Hematopoietic multipotent progenitor cell treated with erythropoietin and hydrocortisone succinate and interleukin-3 and kit ligand, for 4 days (in vitro differentiated cells): ENCODE results near the gene DTD1.
A peak's percentile ranks its signal among the peaks of the same experiment; 100 is the strongest.

Experiments used
- DNase-seq: peaks from one replicate; pipeline ENCODE4 v3.0.0-alpha.2; 2015

The DTD1 gene

DNA sequence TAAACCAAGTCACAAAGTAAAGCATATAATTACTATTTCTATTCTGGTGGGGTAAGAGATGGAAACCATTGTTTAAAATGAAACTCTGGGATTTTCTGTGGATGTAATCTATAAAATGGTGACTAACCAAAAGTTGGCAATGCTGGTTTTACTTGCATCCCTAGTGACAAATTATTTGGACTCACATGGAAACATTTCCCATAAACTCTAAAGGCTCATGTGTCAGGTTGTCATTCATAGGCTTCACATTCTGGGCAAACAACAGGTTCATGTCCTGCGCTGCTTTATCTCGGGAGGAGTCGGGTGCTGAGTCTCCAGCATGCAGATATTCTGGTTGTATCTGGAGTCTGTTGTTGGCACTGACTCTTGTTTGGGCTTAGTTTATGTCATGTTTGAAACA is 127.7 kb downstream of the DTD1 start:
- no peak for DNase-seq

DNA sequence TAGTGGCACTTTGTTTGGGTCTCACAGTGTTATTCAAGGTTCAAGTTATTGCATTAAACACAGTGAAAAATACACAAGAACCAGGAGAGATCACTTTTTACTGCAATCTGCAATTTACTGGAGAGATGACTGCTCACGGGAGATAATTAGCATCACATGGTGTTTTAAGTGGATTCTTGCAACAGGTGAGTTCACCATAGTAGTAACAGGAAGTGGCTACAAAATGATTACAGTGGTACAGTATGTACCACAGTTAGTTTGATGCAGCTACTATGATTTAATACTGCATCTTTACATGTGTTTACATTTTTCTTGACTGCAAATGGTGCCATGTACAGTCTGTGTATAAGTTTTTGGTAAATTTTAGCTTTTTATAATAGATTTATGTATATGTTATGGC is 129.2 kb downstream of the DTD1 start:
- DNase-seq = no peak

DNA sequence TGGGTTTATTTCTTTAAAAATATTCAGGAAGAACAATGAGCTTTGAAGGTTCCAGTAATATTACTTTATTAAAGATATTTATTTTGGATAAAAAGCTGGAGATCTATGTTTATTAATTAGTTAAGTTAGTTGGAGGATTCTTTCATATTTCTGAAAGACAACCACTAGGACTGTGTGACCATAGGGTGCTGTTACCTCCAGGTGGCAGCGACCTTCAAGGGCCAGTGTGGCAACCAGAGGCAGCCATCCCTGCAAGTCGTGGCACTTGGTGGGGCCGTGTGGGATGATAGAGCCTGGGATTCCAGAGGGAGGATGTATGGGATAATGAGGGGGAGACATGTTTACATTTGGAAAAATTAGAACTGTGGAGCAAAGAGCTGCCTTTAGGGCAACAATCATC is 130.3 kb downstream of the DTD1 start:
- peak; percentile 13 for DNase-seq

DNA sequence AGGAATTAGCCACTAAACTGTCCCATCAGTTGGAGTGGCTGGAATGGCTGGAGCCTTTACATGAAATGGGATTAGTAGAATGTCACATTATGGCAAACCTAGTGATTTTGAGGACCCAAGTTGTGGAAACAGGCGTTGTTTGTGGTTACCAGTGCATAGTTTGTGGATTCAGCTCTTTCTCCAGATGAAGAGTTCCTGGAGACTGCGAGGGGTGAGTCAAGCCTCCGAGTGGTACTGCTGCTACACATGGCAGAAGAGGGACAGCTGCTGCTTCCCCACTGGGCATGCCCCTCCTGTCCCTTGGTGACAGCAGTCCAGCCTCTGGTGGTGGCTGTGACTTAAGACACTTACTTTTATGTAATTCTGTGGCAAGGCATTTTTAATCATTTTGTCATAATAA is 131.6 kb downstream of the DTD1 start:
- DNase-seq = no peak

DNA sequence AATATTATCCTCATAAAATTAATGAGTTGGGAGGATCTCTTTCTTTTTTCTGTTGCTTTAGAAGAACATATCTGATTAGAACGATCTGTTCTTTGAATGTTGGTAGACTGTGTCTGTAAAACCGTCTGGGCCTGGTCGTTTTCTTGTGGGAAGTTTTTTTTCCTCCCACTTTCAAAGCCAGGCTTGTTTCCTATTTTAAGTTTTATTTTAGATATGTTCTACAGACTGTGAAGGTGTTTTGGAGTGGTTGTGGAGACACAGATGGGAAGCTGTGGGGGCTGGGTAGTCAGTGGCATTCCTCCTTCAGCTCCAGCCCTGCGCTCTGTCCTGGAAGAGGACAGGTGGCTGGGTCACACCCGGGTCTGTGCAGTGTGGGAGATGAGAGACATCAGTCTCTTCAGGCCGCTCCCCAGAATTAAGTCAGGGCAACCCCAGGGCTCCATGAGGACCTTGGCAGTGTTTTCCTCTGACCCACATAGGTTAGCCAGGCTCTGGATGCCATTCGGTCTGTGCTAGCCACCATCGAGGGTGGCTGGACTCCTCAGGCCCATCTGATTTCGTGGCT is 133.8 kb downstream of the DTD1 start:
- DNase-seq = no peak

DNA sequence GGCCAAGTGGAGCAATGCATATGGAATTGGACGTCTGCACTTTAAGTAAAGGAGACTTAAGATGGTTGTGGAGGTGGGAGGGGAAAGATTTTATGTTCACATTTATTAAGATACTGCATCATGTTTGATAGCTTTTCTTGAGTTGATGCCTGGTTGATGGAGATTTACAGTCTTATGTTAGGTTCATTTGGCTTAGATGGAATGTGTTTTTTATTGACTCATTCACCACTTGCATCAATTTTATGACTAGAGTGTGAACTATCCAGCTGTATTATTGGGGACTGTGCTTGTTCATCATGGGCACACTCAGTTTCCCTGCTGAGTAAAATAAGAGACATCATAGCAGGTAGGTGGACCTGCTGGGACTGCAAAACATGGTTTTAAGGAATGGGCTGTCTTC is 134.5 kb downstream of the DTD1 start:
- DNase-seq = no peak

DNA sequence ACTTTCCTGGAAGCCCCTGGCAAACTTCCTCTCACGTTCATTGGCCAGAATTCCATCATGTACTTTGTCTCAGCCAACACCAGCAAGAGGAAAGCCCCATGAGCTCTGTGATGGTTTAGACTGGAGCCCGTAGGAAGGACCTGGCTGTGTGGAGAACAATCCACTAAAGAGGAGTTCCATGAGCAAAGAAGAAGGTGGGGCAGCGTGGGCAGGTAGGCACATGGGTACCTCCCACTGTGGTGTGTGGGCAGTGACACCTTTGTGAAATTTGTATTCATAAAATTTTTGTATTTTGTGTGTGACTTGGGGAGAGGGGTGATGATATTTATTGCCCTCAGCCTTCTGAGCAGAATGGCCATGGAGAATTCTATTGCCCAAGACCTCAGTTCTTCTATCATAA is 136.2 kb downstream of the DTD1 start:
- DNase-seq = no peak

DNA sequence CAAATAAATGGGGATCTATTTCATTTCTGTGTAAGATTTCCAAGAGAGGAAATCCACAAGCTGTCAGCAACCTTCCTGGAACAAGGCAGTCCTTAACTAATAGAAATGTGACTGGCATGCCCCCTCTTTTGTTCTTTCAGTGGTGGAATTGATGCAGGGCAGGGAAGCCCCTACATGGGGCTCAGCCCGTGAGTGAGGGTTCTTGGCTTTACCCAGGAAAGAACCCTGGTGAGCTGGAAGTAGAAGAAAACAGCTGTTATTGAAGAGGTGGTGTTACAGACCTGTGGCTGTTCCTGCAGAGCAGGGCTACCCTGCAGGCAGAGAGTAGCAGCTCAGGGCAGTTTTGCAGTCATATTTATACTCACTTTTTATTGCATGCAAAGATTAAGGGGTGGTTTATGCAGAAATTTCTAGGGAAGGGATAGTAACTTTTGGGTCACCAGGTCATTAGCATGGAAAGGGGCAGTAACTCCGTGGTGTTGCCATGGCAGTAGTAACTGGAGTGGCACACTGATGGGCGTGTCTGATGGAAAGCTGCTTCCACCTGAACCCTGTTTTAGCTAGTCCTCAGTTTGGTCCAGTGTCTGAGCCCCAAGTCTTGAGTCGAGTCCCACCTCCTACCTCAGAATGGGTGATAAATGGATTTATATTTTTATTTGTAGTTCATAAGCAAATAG is 137.1 kb downstream of the DTD1 start:
- DNase-seq = no peak

DNA sequence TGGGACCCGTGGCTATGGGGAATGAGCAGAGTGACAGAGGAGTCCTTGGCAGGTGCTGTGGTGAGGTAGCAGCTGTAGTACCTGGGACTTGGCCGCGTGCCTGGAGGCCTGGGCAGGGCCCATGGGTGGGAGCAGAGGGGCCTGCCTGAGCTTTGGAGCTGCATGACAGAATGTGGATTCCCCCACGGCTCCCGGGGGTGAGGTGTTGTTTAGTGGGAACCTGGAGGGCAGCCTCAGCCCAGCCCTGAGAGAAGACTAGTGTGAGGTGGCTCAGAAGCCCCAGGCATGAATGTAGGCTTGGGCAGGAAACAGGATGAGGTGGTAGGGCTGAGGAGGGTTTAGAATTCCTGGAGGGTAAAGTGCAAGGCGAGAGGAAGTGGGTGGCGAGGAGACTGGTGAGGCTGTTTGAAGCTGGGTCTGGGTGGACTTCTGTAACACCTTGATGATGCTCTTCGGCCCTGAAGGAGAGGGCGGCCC is 139.2 kb downstream of the DTD1 start:
- DNase-seq = no peak

DNA sequence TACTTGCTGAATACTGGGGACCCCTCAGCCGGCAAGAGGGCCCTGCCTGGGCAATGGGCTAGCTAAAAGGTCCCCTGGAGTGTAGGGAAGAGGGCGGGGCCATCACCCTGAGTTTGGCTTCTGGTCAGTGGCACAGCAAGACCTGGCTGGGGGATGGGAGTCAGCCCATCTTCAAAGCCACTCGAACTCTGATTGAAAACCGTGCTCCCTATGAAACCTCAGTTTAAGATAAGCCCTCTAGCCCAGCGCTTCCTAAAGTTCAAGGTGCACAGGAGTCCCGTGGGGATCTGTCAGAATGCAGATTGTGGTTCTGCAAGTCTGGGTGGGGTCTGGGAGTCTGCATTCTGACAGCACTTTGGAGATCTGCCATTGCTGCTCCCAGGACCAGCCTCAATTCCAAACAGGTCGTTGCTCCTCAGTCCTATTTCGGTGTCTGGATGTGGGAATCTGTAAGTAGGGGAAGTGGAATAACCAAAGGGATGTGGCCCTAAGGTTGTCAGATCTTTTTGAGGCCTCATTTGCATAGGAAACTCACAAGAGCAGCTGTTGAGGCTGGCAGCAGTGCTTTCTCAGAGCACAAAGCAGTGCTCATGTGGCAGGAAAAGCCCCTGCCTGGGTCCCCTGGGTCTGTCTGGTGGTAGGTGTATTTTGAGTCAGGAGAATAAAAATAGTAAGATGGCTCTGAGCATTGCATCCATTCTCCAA is 140.5 kb downstream of the DTD1 start:
- no peak for DNase-seq

DNA sequence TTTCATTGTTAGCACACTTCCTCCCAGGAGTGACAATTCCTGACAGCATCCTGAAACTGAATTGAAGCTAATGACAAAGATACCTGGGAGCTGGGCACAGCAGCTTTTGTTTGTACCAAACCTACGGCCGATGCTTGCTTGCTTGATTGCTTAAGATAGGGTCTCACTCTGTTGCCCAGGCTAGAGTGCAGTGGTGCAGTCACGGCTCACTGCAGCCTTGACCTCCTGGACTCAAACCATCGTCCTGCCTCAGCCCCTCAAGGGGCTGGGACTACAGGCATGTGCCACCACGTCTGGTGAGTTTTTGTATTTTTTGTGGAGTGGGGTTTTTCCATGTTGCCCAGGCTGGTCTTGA is 141.0 kb downstream of the DTD1 start:
- no peak for DNase-seq

DNA sequence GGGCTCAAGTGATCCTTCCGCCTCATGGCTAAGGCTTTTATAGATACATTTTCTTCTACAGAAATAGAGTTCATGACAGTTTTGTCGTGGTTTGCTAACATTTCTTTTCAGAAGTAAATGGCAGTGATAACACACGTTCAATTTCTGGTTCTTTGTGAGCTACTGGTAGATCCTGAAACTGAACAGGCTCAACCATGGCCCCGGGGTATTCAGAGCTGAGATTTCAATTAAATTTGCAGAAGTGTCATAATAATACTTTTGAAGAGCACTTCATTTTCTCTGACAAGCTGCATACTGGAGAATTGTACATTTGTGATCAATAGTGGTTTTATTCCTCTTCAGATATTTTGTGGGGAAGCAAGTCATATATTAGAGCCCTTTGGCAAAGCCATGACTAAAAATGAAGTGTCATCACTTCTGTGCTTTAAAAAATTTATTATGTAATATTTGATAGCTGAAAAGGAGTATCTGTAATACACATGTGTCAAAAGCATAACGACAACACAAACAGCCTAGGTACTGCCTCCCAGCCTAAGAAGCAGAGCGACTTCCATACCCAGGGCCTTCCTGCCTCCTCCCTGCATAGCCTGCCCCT is 141.5 kb downstream of the DTD1 start:
- no peak for DNase-seq

DNA sequence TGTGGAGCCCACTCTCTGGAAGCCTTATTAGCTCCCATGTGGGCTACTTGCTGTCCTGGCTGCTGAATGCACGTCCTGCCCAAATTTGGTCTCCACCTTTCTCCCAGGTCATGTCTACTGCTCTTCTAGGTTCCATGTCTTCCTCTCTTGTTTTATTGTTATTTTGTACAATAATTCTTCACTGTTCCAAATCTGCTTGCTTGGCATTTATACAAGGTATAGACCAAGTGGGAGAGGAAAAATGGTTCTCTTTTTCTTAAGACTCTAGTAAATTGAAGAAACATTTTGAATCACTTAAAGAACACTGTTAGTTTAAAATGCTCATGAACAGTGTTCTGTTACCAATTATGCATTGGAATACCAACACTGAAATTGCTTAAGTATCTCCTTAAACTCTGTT is 144.1 kb downstream of the DTD1 start:
- DNase-seq = no peak

DNA sequence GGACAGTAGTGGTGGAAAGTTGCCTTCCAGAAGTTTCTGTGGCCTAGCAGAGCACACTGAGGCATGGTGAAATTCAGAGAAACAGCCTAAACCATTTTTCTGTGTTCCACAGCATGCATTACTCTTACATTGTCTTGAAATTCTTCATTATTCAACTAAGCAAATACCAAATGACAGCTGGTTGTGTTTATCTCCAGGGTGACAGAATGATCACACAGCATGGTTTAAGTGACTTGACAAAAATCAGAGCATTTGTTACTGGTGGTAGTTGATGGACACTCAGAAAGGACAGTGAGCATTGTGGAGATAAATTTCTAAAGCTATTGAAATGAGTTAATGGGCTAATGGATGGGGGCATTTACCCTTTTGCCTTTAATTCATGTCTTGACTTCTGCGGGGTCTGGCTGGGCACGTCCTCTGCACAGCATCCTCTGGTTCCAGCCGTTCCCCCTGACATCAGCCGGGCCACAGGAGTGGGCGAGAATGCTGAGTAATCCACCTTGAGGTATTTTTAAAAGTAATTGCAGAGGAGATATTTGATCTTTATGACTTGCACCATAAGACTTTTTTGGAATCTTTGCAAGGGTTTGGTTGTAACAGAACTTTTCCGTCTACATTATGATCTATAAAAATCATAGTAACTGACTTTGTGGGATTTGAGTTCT is 146.8 kb downstream of the DTD1 start:
- DNase-seq = no peak

DNA sequence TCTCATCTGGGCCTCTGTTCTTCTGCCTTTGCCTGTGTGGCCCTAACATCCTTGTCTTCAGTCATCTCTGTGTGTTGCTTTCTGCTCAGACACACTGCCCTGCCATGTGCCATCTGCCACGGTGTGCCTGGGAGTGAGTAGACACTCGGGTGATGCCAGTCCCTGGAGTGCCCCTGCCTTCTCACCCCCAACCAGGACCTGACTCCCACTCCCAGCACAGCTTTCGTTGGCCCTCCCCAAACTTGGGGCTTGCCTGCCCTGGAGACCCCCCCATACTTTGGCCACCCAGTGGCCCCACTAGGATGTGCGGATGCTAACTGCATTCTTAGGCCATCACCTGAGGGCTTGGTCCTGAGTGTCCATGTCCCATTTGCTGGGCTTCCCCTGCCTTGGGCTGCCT is 149.3 kb downstream of the DTD1 start:
- DNase-seq = no peak

DNA sequence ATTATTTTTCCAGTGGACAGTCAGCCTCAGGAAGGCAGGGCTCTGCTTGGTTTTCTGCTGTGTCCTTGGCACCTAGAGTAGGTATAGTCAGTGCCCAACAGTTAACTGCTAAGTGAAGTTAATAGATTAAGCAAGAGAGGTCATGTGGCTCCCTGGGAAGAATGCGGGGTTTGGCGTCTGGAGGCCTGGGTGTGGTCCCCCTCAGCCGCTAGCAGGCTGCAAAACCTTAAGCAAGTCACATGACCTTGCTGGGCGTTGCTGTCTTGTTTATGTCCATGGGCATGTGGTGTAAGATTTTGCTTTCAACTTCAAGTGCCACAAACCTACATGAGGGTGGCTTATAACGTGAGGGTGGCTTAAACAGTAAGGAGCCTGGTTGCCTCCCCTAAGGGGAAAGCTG is 150.2 kb downstream of the DTD1 start:
- DNase-seq = peak; percentile 82

DNA sequence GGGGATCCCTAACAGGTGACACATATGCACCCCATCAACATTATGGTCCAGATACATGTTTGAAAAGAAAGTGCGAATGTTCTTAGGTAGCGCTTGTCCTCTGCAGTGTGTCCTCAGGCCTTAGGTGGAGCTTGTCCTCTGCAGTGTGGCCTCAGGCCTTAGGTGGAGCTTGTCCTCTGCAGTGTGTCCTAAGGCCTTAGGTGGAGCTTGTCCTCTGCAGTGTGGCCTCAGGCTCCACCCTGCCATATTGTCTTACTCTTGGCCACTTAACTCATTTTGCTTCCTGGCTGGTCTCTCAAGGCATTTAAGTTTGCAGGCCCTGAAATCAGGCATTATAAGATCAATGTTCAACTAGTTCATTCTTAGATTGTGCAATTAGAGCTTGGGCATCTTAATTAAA is 151.0 kb downstream of the DTD1 start:
- DNase-seq = no peak

DNA sequence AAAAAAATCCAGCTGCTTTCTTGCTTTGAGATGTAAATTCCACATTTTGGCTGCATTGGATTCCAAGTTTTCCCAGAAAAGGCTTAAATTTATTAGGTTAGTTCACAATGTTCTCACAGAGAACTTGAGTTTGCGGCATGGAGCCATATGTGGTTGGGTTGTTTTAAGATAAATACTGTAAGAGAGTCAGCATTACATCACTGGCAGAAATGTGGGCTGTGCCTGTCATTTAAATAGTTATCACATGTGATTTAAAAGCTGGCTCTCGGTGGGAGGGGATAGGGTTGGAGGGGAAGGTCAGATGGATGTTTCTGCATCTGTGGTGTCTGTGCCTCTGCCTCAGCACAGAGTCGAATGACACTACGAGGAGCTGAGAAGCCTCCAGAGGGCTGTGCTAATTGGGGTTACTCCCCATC is 151.9 kb downstream of the DTD1 start:
- peak; percentile 13 for DNase-seq

DNA sequence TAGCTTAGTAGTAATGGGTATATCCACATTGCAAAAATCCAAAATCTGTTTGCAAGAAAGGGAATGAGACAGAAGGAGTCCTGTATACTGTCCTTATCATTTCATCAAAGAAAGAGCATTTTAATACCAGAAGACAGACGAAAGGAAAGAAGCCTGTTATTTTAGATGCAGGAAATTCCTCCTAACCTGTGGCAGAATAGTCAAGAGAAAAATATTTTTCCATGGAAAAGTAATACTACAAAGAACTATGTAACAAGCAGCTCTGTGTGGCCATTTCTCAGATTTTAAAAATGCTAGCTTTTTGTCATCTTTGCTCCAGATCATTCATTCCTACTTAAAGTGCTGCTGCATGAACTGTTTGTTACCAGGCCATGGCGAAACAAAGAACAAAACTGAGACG is 152.9 kb downstream of the DTD1 start:
- no peak for DNase-seq

DNA sequence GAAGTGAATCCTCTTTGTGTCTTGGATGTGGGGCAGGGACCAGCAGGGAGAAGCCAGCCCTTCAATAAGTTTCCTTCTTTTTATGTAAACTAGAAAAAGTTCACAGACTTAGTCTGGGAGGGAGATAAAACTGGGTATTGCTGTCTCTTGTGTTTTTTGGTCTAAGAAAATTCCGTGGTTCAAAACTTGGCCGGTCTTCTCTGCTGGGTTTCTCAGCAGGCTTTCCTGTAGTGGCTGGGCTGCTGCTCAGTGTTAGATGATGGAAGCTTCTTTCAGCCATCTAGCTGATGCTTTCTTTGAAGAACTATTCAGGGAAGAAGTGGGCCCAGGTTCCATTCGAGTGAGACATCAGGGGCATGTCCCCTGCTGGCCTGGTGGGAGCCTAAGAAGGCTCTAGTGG is 155.0 kb downstream of the DTD1 start:
- DNase-seq = no peak

DNA sequence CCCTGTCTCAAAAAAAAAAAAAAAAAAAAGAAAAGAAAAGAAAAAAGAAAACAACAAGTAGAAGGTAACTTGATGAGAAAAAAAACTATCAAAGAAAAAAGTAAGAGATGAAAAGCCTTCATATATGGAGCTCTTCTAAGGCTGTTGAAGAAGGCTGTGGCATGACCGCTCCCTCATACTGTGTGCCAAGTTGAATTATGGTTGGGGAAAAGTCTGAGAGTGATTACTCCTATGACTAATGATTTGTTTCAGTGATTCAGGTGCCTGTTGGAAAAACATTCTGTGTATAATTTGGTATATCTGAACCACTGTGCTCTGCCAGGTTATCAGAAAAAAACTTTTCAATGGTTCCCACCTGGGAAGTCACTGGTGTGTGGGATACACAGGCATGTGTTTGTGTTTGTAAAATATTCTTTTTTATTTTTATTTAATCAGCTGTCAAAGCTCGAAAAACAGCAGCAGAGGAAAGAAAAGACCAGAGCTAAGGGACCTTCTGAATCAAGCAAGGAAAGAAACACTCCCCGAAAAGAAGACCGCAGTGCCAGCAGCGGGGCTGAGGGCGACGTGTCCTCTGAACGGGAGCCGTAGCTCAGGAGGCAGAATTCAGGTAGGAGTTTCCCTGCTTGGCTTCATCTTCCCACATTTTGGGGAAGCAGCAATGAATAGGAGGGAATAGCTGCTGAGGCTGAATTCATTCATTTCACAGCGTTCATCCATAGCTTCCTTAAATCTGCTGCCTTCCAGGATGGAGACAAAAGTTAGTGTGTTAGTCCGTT is 156.0 kb downstream of the DTD1 start:
- DNase-seq = no peak

DNA sequence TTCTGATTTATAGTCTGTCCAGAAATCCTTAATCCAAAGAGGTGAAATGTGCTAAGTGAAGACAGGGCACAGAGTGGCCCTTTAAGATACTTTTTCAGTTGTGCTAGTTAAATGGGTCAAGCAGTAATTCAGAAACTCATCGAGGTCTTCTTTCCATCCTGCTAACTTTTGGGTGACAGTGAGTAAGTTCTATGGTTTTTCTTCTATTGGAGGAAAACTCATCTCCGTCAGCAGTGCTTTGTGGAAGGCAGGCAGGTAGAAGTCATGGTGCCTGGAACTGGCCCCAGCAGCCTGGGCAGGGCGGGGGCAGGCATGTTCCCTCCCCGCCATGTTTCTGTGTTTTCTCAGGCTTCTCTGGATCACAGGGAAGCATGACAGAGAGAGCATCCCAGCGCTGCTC is 159.2 kb downstream of the DTD1 start:
- DNase-seq = no peak

DNA sequence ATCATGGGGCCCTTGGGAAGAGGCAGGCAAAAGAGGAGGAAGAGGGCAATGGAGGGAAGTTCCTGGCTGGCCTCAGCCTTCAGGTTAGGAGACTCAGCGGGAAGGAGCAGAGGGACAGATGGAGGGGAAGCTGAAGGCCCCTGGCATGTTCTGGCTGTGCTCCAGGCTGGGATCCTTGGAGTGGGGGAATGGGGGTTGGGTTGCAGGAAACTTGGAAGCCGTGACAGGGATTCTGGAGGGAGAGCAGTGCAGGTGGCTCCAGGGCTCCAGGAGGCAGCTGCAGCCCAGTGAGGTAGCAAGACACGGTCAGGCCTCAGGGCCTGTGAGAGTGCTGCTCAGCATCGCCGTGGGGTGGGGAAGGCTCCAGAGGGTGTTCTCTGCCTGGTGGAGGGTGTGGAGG is 161.1 kb downstream of the DTD1 start:
- DNase-seq = no peak
